Memory B cell (primary cell): ENCODE measurements around the gene SIAH3.
"Not testable (repeated sequence)": the region's sequence is repeated elsewhere in the genome, so short reads cannot be mapped to it uniquely, and the experiment has no call there.

ENCODE experiments used
- ATAC-seq: fragments of 150-1000 bp; cut with Tn5 transposase; 2 replicates; pipeline ENCODE4 v1.10.0; 2021; ENCODE audit warnings: low read depth, mild to moderate bottlenecking, moderate library complexity
- DNase-seq, 2 donors: peaks; one replicate each; pipeline ENCODE4 v3.0.0; 2022; ENCODE audit warnings: low spot score in 2 of 2
- H3K27ac Mint-ChIP-seq: one replicate; pipeline ENCODE4 v1.8.0; 2022; ENCODE audit warnings: mild to moderate bottlenecking, moderate library complexity, mixed read lengths
- H3K27me3 Mint-ChIP-seq: one replicate; pipeline ENCODE4 v1.8.0; 2022; ENCODE audit warnings: mixed read lengths
- H3K36me3 Mint-ChIP-seq: one replicate; pipeline ENCODE4 v1.8.0; 2022; ENCODE audit warnings: mild to moderate bottlenecking, mixed read lengths
- H3K4me1 Mint-ChIP-seq: one replicate; pipeline ENCODE4 v1.8.0; 2022; ENCODE audit warnings: mixed read lengths
- H3K4me3 Mint-ChIP-seq: one replicate; pipeline ENCODE4 v1.8.0; 2022; ENCODE audit warnings: mild to moderate bottlenecking, moderate library complexity, mixed read lengths
- H3K9me3 Mint-ChIP-seq: one replicate; pipeline ENCODE4 v1.8.0; 2022; ENCODE audit warnings: mixed read lengths

SIAH3 gene

GRCh38 chr13:45775401-45775963 lies 76.1 kb downstream of the SIAH3 start:
- H3K4me1 Mint-ChIP-seq = no peaks in the 10 kb centered on the region
- H3K27me3 Mint-ChIP-seq = peaks cover 5% of the 10 kb centered on the region
- peaks cover 1% of the 10 kb centered on the region for H3K9me3 Mint-ChIP-seq
- no peak overlapping the region for H3K27ac Mint-ChIP-seq
- H3K36me3 Mint-ChIP-seq = no peaks in the 10 kb centered on the region
- ATAC-seq = no peak
- DNase-seq = no peak
- no peak overlapping the region for H3K4me3 Mint-ChIP-seq

- peaks cover 5% of the 10 kb centered on the region for H3K27me3 Mint-ChIP-seq
- DNase-seq = no peak
- H3K4me3 Mint-ChIP-seq = no peak overlapping the region
- H3K4me1 Mint-ChIP-seq = no peaks in the 10 kb centered on the region
- H3K27ac Mint-ChIP-seq = no peak overlapping the region
- no peak for ATAC-seq
- H3K36me3 Mint-ChIP-seq = no peaks in the 10 kb centered on the region
- H3K9me3 Mint-ChIP-seq = peaks cover 1% of the 10 kb centered on the region
These were observed 77.6 kb downstream of the SIAH3 start for GRCh38 chr13:45773944-45774343.

- Mint-ChIP-seq H3K4me1 (no peaks in the 10 kb centered on the region), H3K36me3 (no peaks in the 10 kb centered on the region), H3K27me3 (peaks cover 5% of the 10 kb centered on the region), H3K27ac (no peak overlapping the region), H3K9me3 (peaks cover 1% of the 10 kb centered on the region), H3K4me3 (no peak overlapping the region)
- ATAC-seq (no peak), DNase-seq (no peak)
These were observed 78.3 kb downstream of the SIAH3 start for GRCh38 chr13:45773236-45773635.

- ATAC-seq (no peak), DNase-seq (no peak)
- Mint-ChIP-seq H3K27me3 (peaks cover 4% of the 10 kb centered on the region), H3K36me3 (no peaks in the 10 kb centered on the region), H3K27ac (no peak overlapping the region), H3K4me1 (no peaks in the 10 kb centered on the region), H3K9me3 (peaks cover 1% of the 10 kb centered on the region), H3K4me3 (no peak overlapping the region)
These were observed 80.7 kb downstream of the SIAH3 start for GRCh38 chr13:45770886-45771285.

GRCh38 chr13:45768656-45769479 lies 82.7 kb downstream of the SIAH3 start:
- Mint-ChIP-seq H3K27ac (no peak overlapping the region), H3K27me3 (peaks cover 3% of the 10 kb centered on the region), H3K9me3 (peaks cover 1% of the 10 kb centered on the region), H3K36me3 (no peaks in the 10 kb centered on the region), H3K4me1 (no peaks in the 10 kb centered on the region), H3K4me3 (no peak overlapping the region)
- no peak for ATAC-seq
- DNase-seq = no peak

GRCh38 chr13:45765464-45765863 lies 86.1 kb downstream of the SIAH3 start:
- Mint-ChIP-seq H3K27me3 (peaks cover 10% of the 10 kb centered on the region), H3K27ac (no peak overlapping the region), H3K36me3 (no peaks in the 10 kb centered on the region), H3K4me3 (no peak overlapping the region), H3K9me3 (no peaks in the 10 kb centered on the region), H3K4me1 (no peaks in the 10 kb centered on the region)
- ATAC-seq = no peak
- no peak for DNase-seq

- no peaks in the 10 kb centered on the region for H3K36me3 Mint-ChIP-seq
- H3K4me3 Mint-ChIP-seq = no peak overlapping the region
- H3K9me3 Mint-ChIP-seq = no peaks in the 10 kb centered on the region
- no peaks in the 10 kb centered on the region for H3K4me1 Mint-ChIP-seq
- no peak overlapping the region for H3K27ac Mint-ChIP-seq
- H3K27me3 Mint-ChIP-seq = peaks cover 10% of the 10 kb centered on the region
- no peak for DNase-seq
- no peak for ATAC-seq
These were observed 88.1 kb downstream of the SIAH3 start for GRCh38 chr13:45763419-45763818.

GRCh38 chr13:45757589-45757988 lies 94.0 kb downstream of the SIAH3 start:
- not testable (repeated sequence) for ATAC-seq, H3K4me3 Mint-ChIP-seq, DNase-seq, H3K4me1 Mint-ChIP-seq, H3K9me3 Mint-ChIP-seq, H3K36me3 Mint-ChIP-seq, H3K27ac Mint-ChIP-seq
- peaks cover 14% of the 10 kb centered on the region for H3K27me3 Mint-ChIP-seq

- not testable (repeated sequence) for H3K36me3 Mint-ChIP-seq, H3K27ac Mint-ChIP-seq, H3K4me1 Mint-ChIP-seq, ATAC-seq, H3K9me3 Mint-ChIP-seq, DNase-seq, H3K4me3 Mint-ChIP-seq
- H3K27me3 Mint-ChIP-seq = peaks cover 14% of the 10 kb centered on the region
These were observed 95.1 kb downstream of the SIAH3 start for GRCh38 chr13:45756498-45756897.

GRCh38 chr13:45752510-45752909 lies 99.0 kb downstream of the SIAH3 start:
- DNase-seq = no peak
- no peaks in the 10 kb centered on the region for H3K36me3 Mint-ChIP-seq
- H3K9me3 Mint-ChIP-seq = peaks cover 1% of the 10 kb centered on the region
- no peak overlapping the region for H3K4me3 Mint-ChIP-seq
- no peak for ATAC-seq
- no peak overlapping the region for H3K27ac Mint-ChIP-seq
- no peaks in the 10 kb centered on the region for H3K4me1 Mint-ChIP-seq
- peaks cover 11% of the 10 kb centered on the region for H3K27me3 Mint-ChIP-seq

GRCh38 chr13:45751885-45752284 lies 99.7 kb downstream of the SIAH3 start:
- H3K27ac Mint-ChIP-seq = no peak overlapping the region
- H3K9me3 Mint-ChIP-seq = no peaks in the 10 kb centered on the region
- DNase-seq (no peak), ATAC-seq (no peak)
- no peak overlapping the region for H3K4me3 Mint-ChIP-seq
- H3K4me1 Mint-ChIP-seq = no peaks in the 10 kb centered on the region
- H3K36me3 Mint-ChIP-seq = no peaks in the 10 kb centered on the region
- H3K27me3 Mint-ChIP-seq = peaks cover 11% of the 10 kb centered on the region

GRCh38 chr13:45750566-45750965 lies 101.0 kb downstream of the SIAH3 start:
- Mint-ChIP-seq H3K4me1 (no peaks in the 10 kb centered on the region), H3K9me3 (no peaks in the 10 kb centered on the region), H3K27ac (no peak overlapping the region), H3K27me3 (peaks cover 9% of the 10 kb centered on the region), H3K36me3 (no peaks in the 10 kb centered on the region), H3K4me3 (no peak overlapping the region)
- ATAC-seq (no peak), DNase-seq (no peak)

- Mint-ChIP-seq H3K4me3 (no peak overlapping the region), H3K27ac (no peak overlapping the region), H3K4me1 (no peaks in the 10 kb centered on the region), H3K9me3 (no peaks in the 10 kb centered on the region), H3K36me3 (no peaks in the 10 kb centered on the region), H3K27me3 (peaks cover 5% of the 10 kb centered on the region)
- no peak for DNase-seq
- ATAC-seq = no peak
These were observed 102.4 kb downstream of the SIAH3 start for GRCh38 chr13:45748941-45749759.

- no peak for ATAC-seq
- H3K4me1 Mint-ChIP-seq = no peaks in the 10 kb centered on the region
- H3K4me3 Mint-ChIP-seq = no peak overlapping the region
- no peaks in the 10 kb centered on the region for H3K9me3 Mint-ChIP-seq
- H3K36me3 Mint-ChIP-seq = no peaks in the 10 kb centered on the region
- peaks cover 5% of the 10 kb centered on the region for H3K27me3 Mint-ChIP-seq
- no peak overlapping the region for H3K27ac Mint-ChIP-seq
- no peak for DNase-seq
These were observed 104.5 kb downstream of the SIAH3 start for GRCh38 chr13:45747071-45747470.
